Left colon (tissue), 2 donors: ENCODE measurements around the gene IMPA2. TPM values are rescaled to one million over a fixed set of nuclear protein-coding genes. Genes with fewer than 3 reads are reported as not detected.
"Not testable (repeated sequence)": the region's sequence is repeated elsewhere in the genome, so short reads cannot be mapped to it uniquely, and the experiment has no call there.

Source experiments
- ATAC-seq: fragments of 200-7000 bp; cut with Tn5 transposase; one replicate; pipeline ENCODE4 v1.9.1; 2020; ENCODE audit warnings: mild to moderate bottlenecking, moderate library complexity
- DNase-seq, 2 donors: peaks; one replicate each; pipeline ENCODE4 v3.0.0-alpha.2; 2020
- intact Hi-C, 2 donors: fragments of 100-400 bp; cut with DNase I in 1 of 2; cut with micrococcal nuclease in 1 of 2; formaldehyde crosslinking; loops; one replicate each; pipeline versions ENCODE4 v1.11.2 to v1.14.0; 2022; cut with DNase I, micrococcal nuclease
- long read RNA-seq: library from polyadenylated mRNA; unstranded; transcript quantifications from one replicate; pipeline ENCODE4 v2.0.0, GENCODE V29; 2021
- total RNA-seq, 2 donors: library from RNA; stranded (reverse); fragmentation: NEBNext Ultra II Directional; extraction: Animal tissue kit (Norgen Biotek cat#: 25700); gene quantifications; one replicate each; pipeline ENCODE4 v1.2.1, GENCODE V29; 2021
- donor health status: DM: no; HTN: no; CAD: no.
- donor health status: DM: yes; HTN: yes; CAD: no.

IMPA2 gene
- total RNA-seq = 100 to 1,000 TPM; 114 to 135 TPM
- long read RNA-seq, transcript IMPA2-209 (2 exons, 919 nt) = minor isoform, 8 of 239 reads
- long read RNA-seq, transcript IMPA2-201 (8 exons, 1,534 nt) = major isoform, 188 of 239 reads
- long read RNA-seq, partial matches to known transcripts = 22 of 239 reads
- long read RNA-seq, other reads (novel, unspliced or antisense) = 20 of 239 reads

DNA sequence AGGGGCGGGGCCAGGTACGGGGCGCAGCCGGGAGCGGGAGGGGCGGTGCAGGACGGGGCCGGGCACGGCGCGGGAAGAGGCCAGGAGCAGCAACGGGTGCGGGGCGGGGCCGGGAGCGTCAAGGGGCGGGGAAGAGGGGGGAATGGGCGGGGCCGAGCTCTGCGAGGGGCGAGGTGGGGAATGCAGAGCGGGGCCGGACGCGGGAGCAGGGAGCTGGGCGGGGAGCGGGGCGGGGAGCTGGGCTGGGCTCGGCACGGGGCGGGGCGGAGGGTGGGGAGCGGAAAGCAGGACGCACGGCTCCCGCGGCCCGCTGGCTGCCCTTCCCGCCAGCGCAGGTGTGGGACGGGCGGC, at the start of gene IMPA2:
Gene IMPA2, plus strand, starts transcription at position 316 of the 351 bp plus-strand sequence. CDS start 163 bp downstream, outside the sequence.
- intact Hi-C loops = no loop called here
- DNase-seq = no peak
- ATAC-seq = no peak

DNA sequence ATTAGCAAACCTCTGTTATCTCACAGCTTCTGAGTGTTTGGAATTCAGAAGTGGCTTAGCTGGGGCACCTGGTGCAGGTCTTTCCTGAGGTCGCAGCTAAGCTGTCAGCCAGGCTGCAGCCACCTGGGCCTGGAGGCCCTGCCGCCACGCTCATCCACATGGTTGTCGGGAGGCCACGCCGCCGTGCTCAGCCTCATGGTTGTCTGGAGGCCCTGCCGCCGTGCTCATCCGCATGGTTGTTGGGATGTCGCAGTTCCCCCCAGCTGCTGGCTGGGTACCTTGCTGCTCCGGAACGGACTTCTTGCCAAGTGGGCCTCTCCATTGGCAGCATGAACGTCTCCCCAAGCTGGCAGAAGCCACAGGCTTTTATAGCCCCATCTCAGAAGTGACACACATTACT, 48.9 kb upstream of the IMPA2 start:
- DNase-seq (no peak), ATAC-seq (no peak)
- intact Hi-C loops = loop anchor here in 1 of 2 donors (10.0 kb wide), 1 partner anchor 62 kb away; no protein-coding TSS in a partner anchor

DNA sequence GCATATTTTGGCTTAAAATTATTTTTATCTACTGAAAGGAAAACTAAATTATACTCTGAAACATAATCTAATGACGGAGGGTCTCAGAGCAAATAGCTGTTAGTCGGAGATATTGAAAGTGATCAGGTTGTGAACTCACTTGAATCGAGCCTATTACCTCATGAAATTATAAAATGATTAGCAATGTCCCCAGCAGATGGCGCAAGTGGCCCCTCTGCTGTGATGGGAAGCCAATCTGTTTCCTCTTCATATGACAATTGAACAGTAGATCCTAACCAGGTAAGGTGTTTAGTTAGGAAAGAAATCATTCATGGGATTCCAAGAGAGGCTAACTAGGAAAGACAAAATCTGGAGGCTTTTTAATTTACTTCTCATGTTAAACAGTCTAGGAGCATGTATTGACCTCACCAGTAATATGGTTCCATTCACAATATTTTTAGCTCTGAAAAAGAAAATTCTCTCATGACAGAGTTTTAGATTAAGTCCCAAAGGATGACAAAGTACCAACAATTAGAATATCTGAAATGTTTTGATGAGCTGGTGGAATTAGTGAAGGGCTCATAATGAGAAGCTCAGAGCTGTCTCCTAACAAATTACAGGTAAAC, 43.3 kb upstream of the IMPA2 start:
- intact Hi-C loops = loop anchor here (2.0 to 10.0 kb wide), 3 partner anchors 57 to 99 kb away; no protein-coding TSS in a partner anchor
- ATAC-seq (peak; percentile 85), DNase-seq (peak; percentile 53 to 90)

DNA sequence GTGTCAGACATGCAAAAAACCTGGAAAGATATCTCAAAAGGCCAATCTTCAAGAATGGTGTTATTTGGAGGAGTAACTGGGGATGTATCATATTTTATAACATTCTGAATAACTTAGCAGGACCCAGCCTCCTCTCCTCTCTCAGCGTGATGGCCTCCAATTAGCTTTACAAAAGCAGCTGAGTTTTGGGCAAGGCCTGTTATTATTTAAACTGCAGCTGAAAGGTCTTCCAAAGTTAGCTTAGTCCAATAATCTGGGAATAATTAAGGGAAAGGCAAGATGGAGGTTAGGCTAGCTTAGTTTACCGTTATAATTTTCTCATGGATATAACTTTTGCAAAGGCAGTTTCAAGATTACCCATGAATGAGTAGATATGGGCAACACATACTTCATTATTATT, 40.4 kb upstream of the IMPA2 start:
- intact Hi-C loops = no loop called here
- ATAC-seq (no peak), DNase-seq (no peak)

DNA sequence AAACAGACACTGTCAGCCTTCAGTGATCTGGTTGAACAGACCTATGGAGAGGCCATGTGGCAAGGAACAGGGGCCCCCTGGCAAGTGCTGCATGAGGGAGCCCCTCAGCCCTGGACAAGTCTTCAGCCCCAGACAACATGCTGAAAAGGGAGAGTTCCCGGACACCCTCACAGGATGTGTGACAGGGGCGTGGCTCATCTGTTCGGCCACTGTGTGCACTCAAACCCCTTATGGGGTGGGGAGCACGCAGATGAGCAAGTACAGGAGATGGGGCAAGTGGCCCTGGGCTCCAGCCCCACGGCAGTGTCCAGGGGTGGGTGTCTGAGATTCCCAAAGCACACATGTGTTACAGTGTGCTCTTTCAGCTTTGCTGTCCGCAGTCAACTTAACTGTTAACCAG, 37.8 kb upstream of the IMPA2 start:
- no peak for ATAC-seq

DNA sequence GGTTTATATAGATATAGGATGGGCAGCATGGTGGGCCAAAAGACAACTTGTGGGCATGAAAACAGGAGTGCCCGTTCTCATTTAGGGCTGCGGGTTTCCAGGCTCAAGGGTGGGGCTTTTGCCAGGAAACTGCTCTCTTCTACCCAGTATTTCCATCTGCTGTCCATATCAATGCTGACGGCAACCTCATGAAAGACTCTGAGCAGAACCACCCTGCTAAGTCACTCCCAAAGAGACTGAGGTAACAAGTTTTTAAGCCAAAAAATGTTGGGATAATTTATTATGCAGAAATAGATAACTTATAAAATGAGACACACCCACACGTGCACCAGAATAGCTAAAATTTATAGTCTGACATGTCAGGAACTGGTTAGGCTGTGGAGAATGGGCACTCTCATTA, 37.1 kb upstream of the IMPA2 start:
- DNase-seq (no peak), ATAC-seq (no peak)
- intact Hi-C loops = no loop called here

More for the DNA sequence above, 37.8 kb upstream of the IMPA2 start:
- no peak for DNase-seq
- intact Hi-C loops = no loop called here

DNA sequence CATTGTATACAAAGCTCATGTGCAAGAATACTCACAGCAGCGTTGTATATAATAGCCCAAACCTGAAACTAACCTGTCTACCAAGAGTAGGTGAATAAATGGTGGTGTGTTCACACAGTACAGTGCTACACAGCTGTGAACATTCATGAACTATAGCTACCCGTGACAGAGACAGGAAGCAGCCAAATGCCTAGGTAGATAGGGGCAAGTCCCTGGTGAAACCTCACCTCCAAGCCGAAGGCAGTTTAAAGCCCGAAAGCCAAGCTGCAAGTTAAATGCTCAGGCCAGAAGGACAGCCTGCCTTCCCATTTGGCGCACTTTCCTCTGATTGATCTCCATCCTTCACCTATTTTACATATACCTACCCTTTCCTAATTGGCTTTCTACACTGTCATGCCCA, 36.5 kb upstream of the IMPA2 start:
- no peak for ATAC-seq
- no peak for DNase-seq
- intact Hi-C loops = no loop called here

DNA sequence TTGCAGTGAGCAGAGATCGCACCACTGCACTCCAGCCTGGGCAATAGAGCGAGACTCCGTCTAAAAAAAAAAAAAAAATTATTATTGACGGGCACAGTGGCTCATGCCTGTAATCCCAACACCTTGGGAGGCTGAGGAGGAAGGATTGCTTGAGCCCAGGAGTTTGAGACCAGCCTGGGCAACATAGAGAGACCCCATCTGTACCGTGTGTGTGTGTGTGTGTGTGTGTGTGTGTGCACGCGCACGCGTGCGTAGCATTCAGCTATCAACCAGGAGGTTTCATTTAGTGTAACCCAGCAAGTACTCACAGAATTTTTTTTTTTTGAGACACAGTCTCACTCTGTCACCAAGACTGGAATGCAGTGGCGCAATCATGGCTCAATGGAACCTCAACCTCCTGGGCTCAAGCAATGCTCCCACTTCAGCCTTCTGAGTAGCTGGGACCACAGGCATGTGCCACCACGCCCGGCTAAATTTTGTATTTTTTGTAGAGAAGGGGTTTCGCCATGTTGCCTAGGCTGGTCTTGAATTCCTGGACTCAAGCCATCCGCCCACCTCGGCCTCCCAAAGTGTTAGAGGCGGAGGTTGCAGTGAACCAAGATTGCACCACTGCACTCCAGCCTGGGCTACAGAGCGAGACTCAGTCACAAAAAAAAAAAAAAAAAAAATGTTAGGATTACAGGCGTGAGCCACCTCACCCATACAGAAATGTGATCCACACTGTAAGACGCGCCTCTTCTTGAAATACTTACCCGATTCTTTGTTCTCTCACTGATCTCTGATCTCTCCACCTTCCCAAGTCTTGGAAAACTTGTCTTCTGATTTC, 35.3 kb upstream of the IMPA2 start:
- intact Hi-C loops, DNase-seq, ATAC-seq: not testable (repeated sequence)

DNA sequence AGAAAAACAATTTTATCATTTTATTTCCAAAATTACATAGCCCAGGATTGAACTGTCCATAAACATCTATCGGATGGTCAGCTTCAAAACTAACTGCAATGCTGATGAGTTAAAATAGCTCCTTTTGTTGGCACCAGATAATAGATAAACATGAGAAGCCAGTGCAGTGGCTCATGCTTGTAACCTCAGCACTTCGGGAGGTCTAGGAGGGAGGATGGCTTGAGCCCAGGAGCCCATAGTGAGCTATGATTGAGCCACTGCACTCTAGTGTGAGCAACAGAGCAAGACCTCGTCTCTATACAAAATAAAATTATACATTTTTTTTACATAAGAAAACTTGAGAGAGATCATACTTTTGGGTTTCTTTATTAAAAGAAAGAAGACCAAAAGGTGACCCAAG, 34.6 kb upstream of the IMPA2 start:
- intact Hi-C loops = no loop called here
- DNase-seq (peak in 1 of 2 donors; percentile 38), ATAC-seq (peak; percentile 42)

DNA sequence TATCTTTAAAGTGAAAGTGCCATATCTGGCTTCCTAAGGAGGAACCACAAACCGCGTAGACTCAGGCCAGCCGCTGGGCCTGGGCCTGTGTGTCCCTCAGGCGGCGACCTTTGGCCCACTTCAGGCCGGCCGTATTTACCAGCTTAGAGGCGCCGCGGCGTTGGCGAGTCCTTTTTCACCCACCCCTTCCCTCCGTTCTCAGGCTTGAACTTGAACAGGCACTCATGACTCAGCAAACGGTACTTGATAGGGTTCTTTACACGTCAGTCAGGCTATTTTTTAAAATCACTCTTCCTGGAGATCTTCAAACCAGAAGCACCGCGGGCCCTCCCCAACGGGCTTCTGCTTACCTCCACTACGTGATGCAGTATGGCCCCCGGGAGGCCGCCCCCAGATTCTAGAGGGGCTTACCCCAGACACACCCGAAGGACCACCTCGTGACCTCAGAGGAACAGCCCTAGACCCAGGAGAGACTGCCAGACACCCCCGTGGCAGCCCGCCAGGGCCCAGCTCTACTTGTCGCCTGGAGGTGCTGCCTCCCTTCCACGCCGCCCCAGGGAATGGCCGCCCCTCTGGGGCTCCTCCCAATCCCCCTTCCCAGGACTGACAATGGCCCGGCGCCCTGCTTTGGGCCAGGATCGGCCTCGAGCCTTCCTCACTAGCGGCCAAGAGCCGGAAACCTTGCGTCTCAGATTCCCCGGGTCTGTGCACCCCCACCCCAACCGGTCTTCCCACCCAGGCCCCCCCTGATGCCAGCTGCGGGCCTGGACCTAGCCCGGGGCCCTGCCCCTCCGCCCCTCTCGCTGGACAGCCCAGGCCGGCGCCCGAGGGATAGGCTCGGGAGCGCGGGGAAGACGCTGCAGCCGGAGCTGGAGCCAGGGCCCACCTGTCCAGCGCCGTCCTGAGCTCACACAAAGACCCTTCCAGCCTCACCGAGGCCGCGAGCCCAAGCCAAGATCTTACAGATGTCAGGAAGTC, 33.8 kb upstream of the IMPA2 start:
- intact Hi-C loops = no loop called here

DNA sequence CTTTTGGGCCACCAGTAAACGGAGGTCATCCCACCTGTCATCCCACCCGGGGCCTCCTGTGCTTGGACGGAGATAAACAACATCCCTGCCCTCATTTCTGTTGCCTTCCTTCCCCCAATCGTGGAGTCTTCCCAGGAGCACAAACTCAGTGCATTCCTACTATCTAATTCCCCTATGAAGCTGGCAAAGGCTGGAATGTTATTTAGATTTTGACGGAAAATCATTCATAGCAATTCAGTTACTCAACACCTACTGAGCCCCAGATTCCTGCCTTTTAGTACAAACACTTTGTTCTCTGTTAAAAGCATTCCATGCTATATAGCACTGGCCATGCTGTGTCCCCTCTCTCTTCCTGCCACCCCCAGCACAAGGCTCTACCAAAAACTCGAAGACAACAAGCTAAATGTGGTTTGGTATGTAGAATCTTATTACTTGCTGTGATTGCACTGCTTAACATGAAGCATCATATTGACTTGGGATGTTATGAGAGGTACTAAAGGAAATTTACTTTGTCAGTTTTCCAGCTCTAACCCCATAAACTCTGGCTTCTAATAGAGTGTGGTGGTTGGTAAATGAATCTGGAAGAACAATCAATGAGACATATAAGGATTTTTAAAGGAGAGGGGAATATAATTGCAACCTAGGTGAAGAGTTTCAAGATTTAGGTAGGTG, 32.3 kb upstream of the IMPA2 start:
- DNase-seq = no peak
- intact Hi-C loops = no loop called here
- ATAC-seq = no peak

More for the DNA sequence above, 33.8 kb upstream of the IMPA2 start:
- DNase-seq (peak; percentile 90 to 95), ATAC-seq (peak; percentile 96)

DNA sequence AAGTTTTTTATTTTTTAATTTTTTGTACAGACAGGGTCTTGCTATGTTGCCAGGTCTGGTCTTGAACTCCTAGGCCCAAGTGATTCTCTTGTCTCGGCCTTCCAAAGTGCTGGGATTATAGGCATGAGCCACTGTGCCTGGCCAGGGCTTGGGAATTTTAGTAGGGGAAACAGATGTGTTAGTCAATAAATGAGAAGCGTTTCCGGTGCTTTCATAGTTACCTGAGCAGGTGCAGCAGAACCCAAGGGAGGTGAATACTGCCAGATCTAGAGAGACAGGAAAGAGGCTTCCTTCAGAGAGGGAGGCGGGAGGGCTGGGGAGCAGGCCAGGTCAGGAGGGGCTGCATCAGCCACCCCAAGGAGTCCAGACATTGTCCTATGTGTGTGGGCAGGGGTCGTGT, 30.5 kb upstream of the IMPA2 start:
- ATAC-seq = no peak

DNA sequence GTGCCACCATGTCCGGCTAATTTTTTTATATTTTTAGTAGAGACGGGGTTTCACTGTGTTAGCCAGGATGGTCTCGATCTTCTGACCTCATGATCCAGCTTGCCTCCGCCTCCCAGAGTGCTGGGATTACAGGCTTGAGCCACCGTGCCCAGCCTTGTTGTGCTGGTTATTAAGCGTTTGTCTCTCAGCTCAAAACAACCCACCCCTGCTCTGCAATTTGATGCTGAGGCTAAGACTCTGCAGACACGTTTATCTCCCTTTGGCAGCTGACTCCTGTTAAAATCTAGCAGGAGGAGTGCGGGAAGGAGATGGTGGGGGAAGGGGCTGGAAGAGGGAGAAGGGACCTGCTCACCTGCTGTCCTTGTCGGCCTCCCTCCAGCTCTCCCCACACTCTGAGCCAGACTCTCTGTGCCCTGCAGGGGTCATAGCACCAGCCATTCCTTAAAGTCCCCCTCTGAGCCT, 29.9 kb upstream of the IMPA2 start:
- ATAC-seq = no peak
- intact Hi-C loops = no loop called here
- DNase-seq = no peak

More for the DNA sequence above, 30.5 kb upstream of the IMPA2 start:
- no peak for DNase-seq
- intact Hi-C loops = no loop called here

DNA sequence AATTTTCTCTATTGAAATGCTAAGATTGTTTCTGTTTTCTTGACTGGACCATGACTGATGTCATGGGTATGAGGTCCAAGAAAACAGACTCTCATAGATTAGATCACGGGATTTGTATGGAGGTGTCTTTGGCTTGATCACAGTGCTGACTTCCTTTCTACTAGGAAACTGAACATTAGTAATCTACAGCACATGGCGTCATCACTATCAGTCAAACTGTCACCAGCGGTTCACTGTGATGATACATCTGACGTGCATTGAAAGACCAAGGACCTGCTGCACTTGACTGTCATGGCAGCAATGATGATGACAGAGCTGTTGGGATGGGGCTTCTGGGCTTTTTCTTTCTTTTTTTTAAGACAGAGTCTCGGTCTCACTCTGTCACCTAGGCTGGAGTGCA, 28.2 kb upstream of the IMPA2 start:
- intact Hi-C loops = no loop called here
- no peak for DNase-seq
- no peak for ATAC-seq

DNA sequence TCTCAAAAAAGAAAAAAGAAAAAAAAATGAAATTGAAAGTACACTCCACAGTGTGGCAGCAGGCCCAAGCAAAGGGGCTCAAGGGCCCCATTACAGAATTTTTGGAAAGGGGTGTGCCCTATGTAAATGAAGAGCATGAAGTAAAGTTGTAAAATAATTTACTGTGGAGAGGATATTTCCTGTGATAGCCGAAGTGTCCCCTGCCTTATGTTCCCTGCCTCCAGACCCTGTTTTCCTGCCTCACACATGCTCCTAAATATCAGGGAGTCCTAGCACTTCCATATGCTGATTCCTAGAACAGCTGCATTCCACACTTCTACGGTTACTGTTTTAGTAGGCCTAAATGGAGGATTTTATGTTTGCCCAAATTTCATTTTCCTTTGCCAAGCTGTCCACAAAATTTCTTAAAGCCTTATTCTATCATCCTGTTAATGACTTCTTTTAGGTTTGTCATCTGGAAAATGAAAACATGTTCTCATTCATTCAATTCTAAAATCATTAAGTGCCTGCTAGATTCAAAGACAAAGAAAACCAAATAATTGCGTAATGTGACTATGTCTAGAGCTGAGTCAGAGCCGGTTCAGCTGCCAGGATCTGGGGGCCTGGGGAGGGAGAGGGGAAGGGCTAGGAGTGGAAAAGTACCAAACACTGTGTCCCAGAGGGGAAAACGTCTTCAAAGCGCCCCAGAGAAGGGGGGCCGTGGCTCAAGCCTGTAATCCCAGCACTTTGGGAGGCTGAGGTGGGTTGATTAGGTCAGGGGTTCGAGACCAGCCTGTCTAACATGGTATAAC, 25.9 kb upstream of the IMPA2 start:
- intact Hi-C loops = no loop called here
- no peak for ATAC-seq
- DNase-seq = peak in 1 of 2 donors; percentile 35

DNA sequence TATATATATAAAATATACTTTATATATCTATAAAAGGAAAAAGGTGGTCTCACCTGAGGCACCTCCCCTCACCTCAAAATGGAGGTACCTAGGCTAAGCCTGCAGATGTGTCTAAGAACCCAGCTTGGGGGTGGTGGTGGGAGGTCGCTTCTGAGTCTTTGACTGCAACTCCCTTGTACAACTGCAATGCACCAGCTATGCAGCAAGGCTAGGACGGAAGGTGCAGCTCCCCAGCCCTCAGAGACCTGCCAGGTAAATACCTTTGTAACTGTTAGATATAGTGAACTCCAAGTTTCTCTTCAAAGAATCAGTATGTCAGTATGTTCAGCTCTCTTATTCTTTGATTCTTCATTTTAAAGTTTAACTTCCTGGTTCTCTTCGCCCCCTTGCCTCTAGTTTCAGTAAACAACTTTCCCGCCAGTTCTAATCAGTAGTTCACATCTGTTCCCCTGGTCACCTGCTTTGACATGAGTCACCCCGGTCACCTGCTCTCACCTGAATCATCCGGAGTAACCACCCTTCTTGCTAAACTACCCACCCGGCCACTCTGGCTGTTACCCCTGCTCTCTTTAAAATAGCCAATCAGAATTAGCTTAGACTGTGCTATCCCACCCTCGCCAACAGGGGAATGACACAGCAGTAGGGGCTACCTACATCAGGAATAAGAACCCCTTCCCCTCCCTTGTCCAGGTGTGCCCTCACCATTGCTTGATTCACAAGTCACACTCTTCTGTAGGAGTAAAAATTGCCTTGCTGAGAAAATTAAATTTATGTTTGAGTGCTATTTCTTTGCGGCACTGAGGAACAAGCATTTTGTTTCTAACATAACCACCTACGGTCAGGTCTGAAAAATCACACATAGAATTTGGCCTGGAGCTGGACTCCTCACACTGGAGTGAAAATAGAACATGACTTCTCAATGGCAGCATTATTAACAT, 24.7 kb upstream of the IMPA2 start:
- intact Hi-C loops = no loop called here
- no peak for ATAC-seq
- no peak for DNase-seq
